NB4 (cell line): Measurements from ENCODE around the gene GALNT9.

Source experiments
- POLR2A ChIP-seq: IDR thresholded peaks from 2 replicates; pipeline ENCODE4 v1.6.1; 2011; ENCODE audit warnings: mild to moderate bottlenecking; ENCODE audit not compliant: insufficient read length; ENCODE audit errors: extremely low read depth
- TF ChIP-seq, protein P1 (sequence below): IDR thresholded peaks from one replicate; pipeline ENCODE4 v1.5.1; 2012; ENCODE audit warnings: low read depth, low read length

DNA sequence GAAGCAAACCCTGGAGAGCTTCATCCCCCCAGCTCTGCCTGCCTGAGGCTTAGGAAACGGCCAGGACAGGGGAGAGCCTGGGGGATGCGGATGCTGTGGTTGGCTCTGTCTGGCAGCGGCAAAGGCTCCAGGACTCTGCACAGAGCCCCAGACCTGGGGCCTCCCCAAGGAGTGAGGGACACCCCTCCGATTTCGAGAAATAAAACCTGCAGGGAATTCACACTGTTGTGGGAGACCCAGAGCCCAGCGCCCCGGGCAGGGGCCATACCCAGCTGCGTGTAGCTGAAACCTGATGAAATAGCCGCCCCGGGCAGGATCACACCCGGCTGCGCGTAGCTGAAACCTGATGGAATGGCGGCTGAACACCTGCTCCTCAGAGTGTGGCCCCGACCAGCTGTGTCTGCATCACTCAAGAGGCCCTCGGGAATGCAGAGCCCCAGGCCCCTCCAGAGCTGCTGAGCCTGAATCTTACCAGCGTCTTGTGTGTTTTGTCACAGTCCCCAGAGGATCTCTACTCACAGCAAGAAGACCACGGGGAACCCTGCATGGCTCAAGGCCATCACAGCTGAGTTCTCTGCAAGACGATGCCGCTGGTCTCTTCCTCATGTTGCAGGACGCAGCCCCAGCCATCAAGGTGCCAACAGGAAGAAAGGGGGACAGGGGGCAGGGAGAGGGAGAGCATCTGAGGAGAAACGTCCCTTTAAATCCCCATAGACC is 46.5 kb upstream of the GALNT9 start:
- TF ChIP-seq, protein P1, sequence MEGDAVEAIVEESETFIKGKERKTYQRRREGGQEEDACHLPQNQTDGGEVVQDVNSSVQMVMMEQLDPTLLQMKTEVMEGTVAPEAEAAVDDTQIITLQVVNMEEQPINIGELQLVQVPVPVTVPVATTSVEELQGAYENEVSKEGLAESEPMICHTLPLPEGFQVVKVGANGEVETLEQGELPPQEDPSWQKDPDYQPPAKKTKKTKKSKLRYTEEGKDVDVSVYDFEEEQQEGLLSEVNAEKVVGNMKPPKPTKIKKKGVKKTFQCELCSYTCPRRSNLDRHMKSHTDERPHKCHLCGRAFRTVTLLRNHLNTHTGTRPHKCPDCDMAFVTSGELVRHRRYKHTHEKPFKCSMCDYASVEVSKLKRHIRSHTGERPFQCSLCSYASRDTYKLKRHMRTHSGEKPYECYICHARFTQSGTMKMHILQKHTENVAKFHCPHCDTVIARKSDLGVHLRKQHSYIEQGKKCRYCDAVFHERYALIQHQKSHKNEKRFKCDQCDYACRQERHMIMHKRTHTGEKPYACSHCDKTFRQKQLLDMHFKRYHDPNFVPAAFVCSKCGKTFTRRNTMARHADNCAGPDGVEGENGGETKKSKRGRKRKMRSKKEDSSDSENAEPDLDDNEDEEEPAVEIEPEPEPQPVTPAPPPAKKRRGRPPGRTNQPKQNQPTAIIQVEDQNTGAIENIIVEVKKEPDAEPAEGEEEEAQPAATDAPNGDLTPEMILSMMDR: no peak
- TF ChIP-seq POLR2A: no peak
